ENCODE results near the gene MAGEC2.

DNA sequence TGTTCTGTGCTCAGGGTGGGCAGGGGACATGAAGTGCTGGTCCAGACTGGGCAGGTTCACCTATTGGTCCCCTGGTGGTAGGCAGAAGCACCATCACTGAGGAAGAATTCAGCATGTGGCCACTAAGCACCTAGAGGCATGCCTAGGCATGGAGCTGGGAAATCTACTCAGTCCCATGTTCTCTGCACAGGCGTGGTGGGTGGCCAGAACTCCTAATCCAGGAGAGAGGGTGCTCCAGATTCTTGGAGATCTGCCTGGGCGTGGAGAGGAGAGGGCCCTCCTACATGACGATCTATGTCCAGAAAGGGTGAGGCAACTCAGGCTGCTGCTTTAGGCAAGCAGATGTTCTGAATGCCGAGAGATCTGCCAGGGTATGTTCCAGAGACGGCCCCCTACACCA is 44.6 kb upstream of the MAGEC2 start:
- TF ChIP-seq POLR2AphosphoS5 (IDR thresholded peaks at IDR 0.05) (no peak), POLR2A (IDR thresholded peaks at IDR 0.05) (no peak)
- TF ChIP-seq, protein P1, sequence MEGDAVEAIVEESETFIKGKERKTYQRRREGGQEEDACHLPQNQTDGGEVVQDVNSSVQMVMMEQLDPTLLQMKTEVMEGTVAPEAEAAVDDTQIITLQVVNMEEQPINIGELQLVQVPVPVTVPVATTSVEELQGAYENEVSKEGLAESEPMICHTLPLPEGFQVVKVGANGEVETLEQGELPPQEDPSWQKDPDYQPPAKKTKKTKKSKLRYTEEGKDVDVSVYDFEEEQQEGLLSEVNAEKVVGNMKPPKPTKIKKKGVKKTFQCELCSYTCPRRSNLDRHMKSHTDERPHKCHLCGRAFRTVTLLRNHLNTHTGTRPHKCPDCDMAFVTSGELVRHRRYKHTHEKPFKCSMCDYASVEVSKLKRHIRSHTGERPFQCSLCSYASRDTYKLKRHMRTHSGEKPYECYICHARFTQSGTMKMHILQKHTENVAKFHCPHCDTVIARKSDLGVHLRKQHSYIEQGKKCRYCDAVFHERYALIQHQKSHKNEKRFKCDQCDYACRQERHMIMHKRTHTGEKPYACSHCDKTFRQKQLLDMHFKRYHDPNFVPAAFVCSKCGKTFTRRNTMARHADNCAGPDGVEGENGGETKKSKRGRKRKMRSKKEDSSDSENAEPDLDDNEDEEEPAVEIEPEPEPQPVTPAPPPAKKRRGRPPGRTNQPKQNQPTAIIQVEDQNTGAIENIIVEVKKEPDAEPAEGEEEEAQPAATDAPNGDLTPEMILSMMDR (IDR thresholded peaks at IDR 0.05), result no peak

Measured in prostate gland (tissue), 2 donors.